GM12801 (cell line): Measurements from ENCODE around the gene TBC1D22A.

Experiments used
- CTCF ChIP-seq: IDR thresholded peaks from one replicate; pipeline ENCODE4 v1.5.1; 2011; ENCODE audit warnings: control low read depth; ENCODE audit not compliant: insufficient read length; ENCODE audit errors: extremely low read depth

Gene TBC1D22A

GRCh38 chr22:47059076-47059475, 296.6 kb downstream of the TBC1D22A start:
- no peak for TF ChIP-seq CTCF

GRCh38 chr22:47059701-47060161, 297.3 kb downstream of the TBC1D22A start:
- no peak for TF ChIP-seq CTCF

GRCh38 chr22:47060718-47061117, 298.3 kb downstream of the TBC1D22A start:
- TF ChIP-seq CTCF = no peak

GRCh38 chr22:47061226-47061625, 298.8 kb downstream of the TBC1D22A start:
- TF ChIP-seq CTCF = no peak

- TF ChIP-seq CTCF = no peak
Observed at GRCh38 chr22:47062126-47062525, 299.7 kb downstream of the TBC1D22A start.

- TF ChIP-seq CTCF = no peak
Observed at GRCh38 chr22:47063071-47063509, 300.6 kb downstream of the TBC1D22A start.

GRCh38 chr22:47063606-47064005, 301.2 kb downstream of the TBC1D22A start:
- no peak for TF ChIP-seq CTCF

GRCh38 chr22:47064016-47064415, 301.6 kb downstream of the TBC1D22A start:
- TF ChIP-seq CTCF = no peak
